KMS-11 (cell line): Measurements from ENCODE around the gene MSANTD3.

Experiments
- H2AFZ ChIP-seq: fragments of 200-600 bp; sonication (generic); 2 replicates; pipeline ENCODE4 v1.6.1; 2016; ENCODE audit warnings: antibody characterized with exemption, mixed run types, low read depth
- H3K27ac ChIP-seq: fragments of 200-600 bp; sonication (generic); 2 replicates; pipeline ENCODE4 v1.6.1; 2016; ENCODE audit warnings: mild to moderate bottlenecking, mixed run types
- H3K27me3 ChIP-seq: fragments of 200-600 bp; sonication (generic); 2 replicates; pipeline ENCODE4 v1.6.1; 2017; ENCODE audit warnings: mild to moderate bottlenecking, low read depth, mixed run types, moderate library complexity; ENCODE audit not compliant: insufficient read depth
- H3K36me3 ChIP-seq: fragments of 200-600 bp; sonication (generic); 2 replicates; pipeline ENCODE4 v1.6.1; 2017; ENCODE audit warnings: mild to moderate bottlenecking, mixed run types; ENCODE audit not compliant: insufficient read depth
- H3K4me1 ChIP-seq: fragments of 200-600 bp; sonication (generic); 2 replicates; pipeline ENCODE4 v1.6.1; 2016; ENCODE audit warnings: mild to moderate bottlenecking, low read depth, mixed run types; ENCODE audit not compliant: poor library complexity, severe bottlenecking
- H3K4me2 ChIP-seq: fragments of 200-600 bp; sonication (generic); 2 replicates; pipeline ENCODE4 v1.7.0; 2016; ENCODE audit warnings: mild to moderate bottlenecking, mixed run types
- H3K4me3 ChIP-seq: fragments of 200-600 bp; sonication (generic); IDR thresholded peaks from 2 replicates; pipeline ENCODE4 v1.6.1; 2017; ENCODE audit warnings: low read depth, low read length, mixed read lengths; ENCODE audit not compliant: insufficient read depth
- H3K79me2 ChIP-seq: fragments of 200-600 bp; sonication (generic); 2 replicates; pipeline ENCODE4 v1.6.1; 2016; ENCODE audit warnings: low read depth, mixed run types; ENCODE audit not compliant: insufficient read depth
- H3K9ac ChIP-seq: fragments of 200-600 bp; sonication (generic); 2 replicates; pipeline ENCODE4 v1.6.1; 2016; ENCODE audit warnings: mild to moderate bottlenecking, mixed run types
- H4K20me1 ChIP-seq: fragments of 200-600 bp; sonication (generic); 2 replicates; pipeline ENCODE4 v1.6.1; 2016; ENCODE audit warnings: mild to moderate bottlenecking, mixed run types; ENCODE audit not compliant: insufficient read depth
- TF ChIP-seq, protein P1 (sequence below): fragments of 200-600 bp; sonication (generic); conservative IDR thresholded peaks from 2 replicates; pipeline ENCODE4 v1.6.1; 2017; ENCODE audit warnings: low read depth, mild to moderate bottlenecking, antibody characterized with exemption, low read length, moderate library complexity, mixed read lengths

MSANTD3 gene

DNA sequence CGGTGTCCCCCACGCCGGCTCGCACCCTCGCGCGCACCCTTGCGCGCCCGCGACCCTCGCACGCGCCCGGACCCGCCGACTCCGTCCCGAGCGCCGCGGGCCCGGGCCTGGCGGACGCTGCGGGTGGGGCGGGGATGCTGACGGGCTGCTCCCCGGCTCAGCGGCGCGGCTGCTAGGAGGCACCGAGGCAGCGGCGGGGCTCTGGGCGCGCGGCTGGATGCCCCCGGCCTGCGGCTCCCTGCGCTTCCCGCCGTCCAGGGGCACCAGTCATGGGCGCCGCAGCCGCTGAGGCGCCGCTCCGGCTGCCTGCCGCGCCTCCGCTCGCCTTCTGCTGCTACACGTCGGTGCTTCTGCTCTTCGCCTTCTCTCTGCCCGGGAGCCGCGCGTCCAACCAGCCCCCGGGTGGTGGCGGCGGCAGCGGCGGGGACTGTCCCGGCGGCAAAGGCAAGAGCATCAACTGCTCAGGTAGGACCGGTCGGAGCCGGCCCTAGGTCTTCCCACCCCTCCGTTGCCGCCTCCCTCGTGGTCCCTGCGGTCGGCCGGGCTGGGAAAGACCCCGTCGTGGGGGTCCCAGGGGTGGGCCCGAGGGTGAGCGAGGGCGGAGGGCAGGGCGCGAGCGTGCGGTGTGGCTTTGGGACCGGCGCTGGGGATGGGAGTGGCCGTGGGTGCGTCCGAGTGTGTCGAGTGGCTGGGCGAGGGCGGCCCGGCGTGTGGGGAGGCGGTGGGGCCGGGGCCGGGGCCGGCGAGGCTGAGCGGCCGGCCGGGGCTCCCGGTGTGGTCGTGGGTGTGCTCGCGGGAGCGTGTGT is 46.5 kb downstream of the MSANTD3 start:
- Histone ChIP-seq H3K4me1 (peaks cover 6% of the 10 kb centered on the region), H4K20me1 (no peaks in the 10 kb centered on the region), H2AFZ (peak overlapping the region; percentile 94), H3K4me2 (peak overlapping the region; percentile 34; the same call in 1 of the 2 replicates), H3K27ac (no peak overlapping the region), H3K27me3 (no peaks in the 10 kb centered on the region), H3K79me2 (no peaks in the 10 kb centered on the region; the same call in 1 of the 2 replicates), H3K4me3 (no peak overlapping the region), H3K36me3 (no peaks in the 10 kb centered on the region), H3K9ac (peak overlapping the region; percentile 45; the same call in 1 of the 2 replicates)
- TF ChIP-seq, protein P1, sequence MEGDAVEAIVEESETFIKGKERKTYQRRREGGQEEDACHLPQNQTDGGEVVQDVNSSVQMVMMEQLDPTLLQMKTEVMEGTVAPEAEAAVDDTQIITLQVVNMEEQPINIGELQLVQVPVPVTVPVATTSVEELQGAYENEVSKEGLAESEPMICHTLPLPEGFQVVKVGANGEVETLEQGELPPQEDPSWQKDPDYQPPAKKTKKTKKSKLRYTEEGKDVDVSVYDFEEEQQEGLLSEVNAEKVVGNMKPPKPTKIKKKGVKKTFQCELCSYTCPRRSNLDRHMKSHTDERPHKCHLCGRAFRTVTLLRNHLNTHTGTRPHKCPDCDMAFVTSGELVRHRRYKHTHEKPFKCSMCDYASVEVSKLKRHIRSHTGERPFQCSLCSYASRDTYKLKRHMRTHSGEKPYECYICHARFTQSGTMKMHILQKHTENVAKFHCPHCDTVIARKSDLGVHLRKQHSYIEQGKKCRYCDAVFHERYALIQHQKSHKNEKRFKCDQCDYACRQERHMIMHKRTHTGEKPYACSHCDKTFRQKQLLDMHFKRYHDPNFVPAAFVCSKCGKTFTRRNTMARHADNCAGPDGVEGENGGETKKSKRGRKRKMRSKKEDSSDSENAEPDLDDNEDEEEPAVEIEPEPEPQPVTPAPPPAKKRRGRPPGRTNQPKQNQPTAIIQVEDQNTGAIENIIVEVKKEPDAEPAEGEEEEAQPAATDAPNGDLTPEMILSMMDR, result no peak

DNA sequence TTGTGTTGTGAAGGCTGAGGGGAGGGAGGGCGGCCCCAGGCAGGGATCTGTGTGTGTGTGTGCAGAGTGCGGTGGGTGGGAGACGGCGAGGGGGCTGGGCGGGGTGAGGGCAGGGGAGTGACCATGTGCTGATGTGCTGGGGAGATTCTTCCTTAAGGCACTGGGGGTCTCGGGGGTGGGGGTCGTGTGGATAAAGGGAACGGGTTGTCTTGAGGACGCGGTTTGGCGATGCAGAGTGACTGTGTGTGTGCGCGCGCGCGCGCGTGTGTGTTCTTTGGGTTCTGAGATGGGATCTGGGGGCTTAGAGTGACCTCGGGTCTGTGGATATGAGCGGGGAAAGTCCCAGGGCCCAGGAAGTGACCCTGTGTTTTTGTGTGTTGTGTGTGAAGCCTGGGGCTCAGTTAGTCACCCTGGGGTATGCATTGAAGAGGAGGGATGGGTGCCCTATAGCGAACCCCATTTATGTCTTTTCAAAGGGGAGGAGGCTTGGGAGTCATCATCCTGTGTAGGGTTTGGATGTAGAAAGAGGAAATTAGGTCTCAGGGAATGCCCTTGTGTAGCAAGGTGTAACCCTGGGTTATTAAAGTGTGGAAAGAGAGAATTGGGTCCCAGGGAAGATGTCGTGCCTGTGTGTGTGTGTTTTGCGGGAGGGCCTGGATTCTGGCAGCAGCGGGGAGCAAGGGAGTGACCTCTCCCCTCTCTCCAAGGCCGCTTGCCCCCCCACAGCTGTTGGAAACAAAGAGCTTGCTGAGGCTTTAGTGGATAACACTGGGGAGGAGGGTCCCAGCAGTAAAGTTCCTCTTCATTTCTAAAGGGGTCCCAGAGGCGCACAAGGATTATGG is 47.4 kb downstream of the MSANTD3 start:
- Histone ChIP-seq H3K27ac (no peak overlapping the region), H3K4me1 (peaks cover 6% of the 10 kb centered on the region), H2AFZ (peak overlapping the region; percentile 94), H3K79me2 (no peaks in the 10 kb centered on the region; the same call in 1 of the 2 replicates), H3K4me2 (peak overlapping the region; percentile 34; the same call in 1 of the 2 replicates), H3K36me3 (no peaks in the 10 kb centered on the region), H3K27me3 (no peaks in the 10 kb centered on the region), H4K20me1 (no peaks in the 10 kb centered on the region), H3K9ac (peak overlapping the region; percentile 45; the same call in 1 of the 2 replicates), H3K4me3 (no peak overlapping the region)
- TF ChIP-seq, protein P1, result no peak

DNA sequence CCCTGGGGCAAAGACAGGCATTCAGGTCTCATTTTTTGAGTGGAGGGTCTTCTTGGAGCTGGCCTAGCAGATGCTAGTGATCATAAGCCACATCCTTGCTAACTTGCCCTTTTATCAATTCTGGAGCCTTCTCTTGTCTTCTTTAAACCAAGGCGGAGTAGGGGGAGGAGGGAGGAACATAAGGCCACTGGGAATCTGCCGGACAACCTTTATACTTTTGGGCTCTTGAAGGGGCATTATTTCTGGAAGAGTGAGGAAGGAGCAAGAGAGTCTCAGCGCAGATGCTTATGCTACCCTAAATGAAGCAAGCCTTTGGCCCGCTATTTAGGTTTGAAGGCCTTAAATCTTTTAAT is 48.0 kb downstream of the MSANTD3 start:
- no peak overlapping the region for H3K4me3 ChIP-seq
- H3K36me3 ChIP-seq, result no peaks in the 10 kb centered on the region
- no peak overlapping the region for H3K4me2 ChIP-seq
- no peaks in the 10 kb centered on the region for H4K20me1 ChIP-seq
- TF ChIP-seq, protein P1, result no peak
- H3K4me1 ChIP-seq, result peaks cover 6% of the 10 kb centered on the region
- no peaks in the 10 kb centered on the region for H3K27me3 ChIP-seq
- no peak overlapping the region for H2AFZ ChIP-seq
- no peak overlapping the region for H3K9ac ChIP-seq
- H3K27ac ChIP-seq, result no peak overlapping the region
- no peaks in the 10 kb centered on the region; the same call in 1 of the 2 replicates for H3K79me2 ChIP-seq

DNA sequence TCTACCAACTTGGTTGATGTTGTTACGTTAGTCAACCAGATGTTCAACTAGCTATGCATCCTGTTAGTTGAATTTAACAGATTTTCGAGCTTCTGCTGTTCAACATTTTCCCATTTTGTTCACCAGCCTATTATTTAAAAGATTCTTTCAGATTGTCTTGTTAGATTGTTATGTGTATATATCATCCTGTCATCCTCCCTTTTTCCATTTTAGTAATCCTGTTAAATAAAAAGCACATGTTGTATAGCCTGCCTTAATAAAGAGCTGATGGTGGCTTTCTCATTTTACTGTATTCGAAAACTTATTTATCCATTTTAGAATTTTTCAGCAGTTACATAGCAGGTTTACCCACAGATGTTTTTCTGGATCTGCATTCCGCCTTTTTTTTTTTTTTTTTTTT is 50.3 kb downstream of the MSANTD3 start:
- no peaks in the 10 kb centered on the region for H3K36me3 ChIP-seq
- no peak overlapping the region for H3K9ac ChIP-seq
- H3K4me1 ChIP-seq, result peaks cover 5% of the 10 kb centered on the region
- H4K20me1 ChIP-seq, result no peaks in the 10 kb centered on the region
- no peak overlapping the region for H2AFZ ChIP-seq
- H3K27me3 ChIP-seq, result no peaks in the 10 kb centered on the region
- no peak overlapping the region for H3K27ac ChIP-seq
- H3K4me3 ChIP-seq, result no peak overlapping the region
- TF ChIP-seq, protein P1, result no peak
- no peaks in the 10 kb centered on the region; the same call in 1 of the 2 replicates for H3K79me2 ChIP-seq
- no peak overlapping the region for H3K4me2 ChIP-seq
